Left ventricle myocardium inferior (tissue), 1 donor: ENCODE measurements around the gene TIE1. TPM values are rescaled to one million over a fixed set of nuclear protein-coding genes. Genes with fewer than 3 reads are reported as not detected.

Source experiments
- DNase-seq: peaks from one replicate; pipeline ENCODE4 v3.0.0-alpha.2; 2020
- H3K27ac ChIP-seq: fragments of 200-600 bp; replicated peaks from 2 replicates; pipeline ENCODE4 v1.8.0; 2021
- H3K27me3 ChIP-seq: fragments of 200-600 bp; 2 replicates; pipeline ENCODE4 v1.8.0; 2021; ENCODE audit warnings: low read depth
- H3K36me3 ChIP-seq: fragments of 200-600 bp; 2 replicates; pipeline ENCODE4 v1.8.0; 2021
- H3K4me1 ChIP-seq: fragments of 200-600 bp; 2 replicates; pipeline ENCODE4 v1.8.0; 2021
- H3K4me3 ChIP-seq: fragments of 200-600 bp; 2 replicates; pipeline ENCODE4 v1.8.0; 2021; ENCODE audit warnings: mild to moderate bottlenecking, moderate library complexity
- H3K9me3 ChIP-seq: fragments of 200-600 bp; replicated peaks from 2 replicates; pipeline ENCODE4 v1.8.0; 2021
- CTCF ChIP-seq: fragments of 200-600 bp; IDR thresholded peaks from 2 replicates; pipeline ENCODE4 v1.8.0; 2021; ENCODE audit warnings: antibody characterized with exemption, mild to moderate bottlenecking, borderline replicate concordance
- intact Hi-C: fragments of 100-400 bp; cut with micrococcal nuclease; formaldehyde crosslinking; loops from one replicate; pipeline ENCODE4 v1.11.0; 2022
- total RNA-seq: library from RNA; stranded (reverse); fragmentation: NEBNext Ultra II Directional; extraction: Animal tissue kit (Norgen Biotek cat#: 25700); gene quantifications from one replicate; pipeline ENCODE4 v1.2.1, GENCODE V29; 2021
- donor health status: DM: no; HTN: yes; CAD: no; lungs with severe emphysema.

TIE1 gene
- total RNA-seq, 1 donor from 2014 or later: 25.1 TPM

DNA sequence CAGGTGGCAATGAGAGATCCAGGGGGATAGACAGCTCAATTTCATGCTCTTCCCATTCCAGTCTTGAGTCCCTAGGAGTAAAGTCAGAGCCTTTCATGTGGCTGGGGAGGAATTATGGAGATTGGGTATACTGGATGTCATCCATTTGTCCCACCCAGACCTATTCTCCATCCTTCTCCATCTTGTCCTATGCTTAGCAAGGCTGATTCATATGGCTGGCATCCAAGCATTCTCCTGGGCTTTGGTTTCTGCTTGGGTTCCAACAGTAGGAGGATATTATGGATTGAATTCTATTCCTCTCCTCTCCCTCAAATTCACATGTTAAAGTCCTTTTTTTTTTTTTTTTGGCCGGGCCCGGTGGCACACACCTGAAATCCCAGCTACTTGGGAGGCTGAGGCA, 54.2 kb downstream of the TIE1 start:
- TF ChIP-seq CTCF: no peak
- H3K27me3 ChIP-seq: no peaks in the 10 kb centered on the region
- no peak overlapping the region for H3K4me3 ChIP-seq
- H3K4me1 ChIP-seq: peaks cover 24% of the 10 kb centered on the region
- no peaks in the 10 kb centered on the region for H3K9me3 ChIP-seq
- no peak overlapping the region for H3K27ac ChIP-seq
- DNase-seq: no peak
- intact Hi-C loops: no loop called here
- H3K36me3 ChIP-seq: no peaks in the 10 kb centered on the region

DNA sequence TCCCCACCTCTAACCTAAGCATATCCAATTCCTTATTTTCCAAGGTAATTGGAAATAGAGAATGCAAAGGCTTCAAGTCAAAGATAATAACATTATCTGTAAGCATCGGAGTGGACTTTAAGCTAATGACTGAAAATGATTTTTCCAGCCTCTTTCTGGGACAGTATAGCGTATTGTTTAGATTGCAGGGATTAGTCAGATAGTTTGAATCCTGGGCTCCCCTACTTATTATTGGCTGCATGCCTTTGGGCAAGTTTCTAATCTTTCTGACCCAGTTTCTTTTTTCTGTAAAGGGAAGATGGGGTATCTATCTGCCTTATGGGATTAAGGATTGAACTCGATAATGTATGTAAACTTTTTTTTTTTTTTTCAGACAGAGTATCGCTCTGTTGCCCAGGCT, 56.5 kb downstream of the TIE1 start:
- intact Hi-C loops: no loop called here
- TF ChIP-seq CTCF: no peak
- H3K4me3 ChIP-seq: no peak overlapping the region
- DNase-seq: no peak
- no peaks in the 10 kb centered on the region for H3K9me3 ChIP-seq
- H3K27me3 ChIP-seq: no peaks in the 10 kb centered on the region
- peaks cover 15% of the 10 kb centered on the region for H3K36me3 ChIP-seq
- peaks cover 19% of the 10 kb centered on the region for H3K4me1 ChIP-seq
- no peak overlapping the region for H3K27ac ChIP-seq

DNA sequence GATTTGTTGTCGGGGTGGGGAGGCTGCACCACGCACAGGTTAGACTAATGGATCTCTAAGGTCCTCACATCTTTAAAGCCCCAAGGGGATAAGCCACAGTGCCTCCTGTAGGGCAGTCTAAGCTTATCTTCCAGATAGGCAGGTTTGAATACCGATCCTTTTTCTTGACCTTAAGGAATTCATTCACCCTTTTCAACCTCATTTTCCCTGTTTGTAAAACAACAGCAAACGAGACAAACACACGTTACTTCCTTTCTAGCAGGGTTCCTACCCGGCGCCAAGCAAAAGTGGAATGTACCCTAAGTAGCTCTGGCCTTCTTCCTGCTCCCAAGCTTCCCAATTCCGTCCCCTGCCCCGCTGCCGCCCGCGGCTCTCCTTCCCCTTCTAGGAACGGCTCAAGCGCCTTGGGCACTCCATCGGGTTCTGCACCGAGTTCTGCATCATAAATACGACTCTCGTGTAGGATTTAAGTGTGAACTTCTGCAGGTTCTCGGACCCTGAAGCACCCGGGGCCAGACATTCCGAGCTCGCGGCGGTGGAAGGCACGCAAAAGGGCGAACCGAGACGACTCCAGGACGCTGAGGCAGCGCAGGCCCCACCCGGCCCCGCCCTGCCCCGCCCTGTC, 57.5 kb downstream of the TIE1 start:
- Histone ChIP-seq H3K9me3 (no peaks in the 10 kb centered on the region), H3K27ac (peak overlapping the region; percentile 97), H3K4me1 (peaks cover 19% of the 10 kb centered on the region), H3K36me3 (peaks cover 25% of the 10 kb centered on the region), H3K4me3 (peak overlapping the region; percentile 76), H3K27me3 (no peaks in the 10 kb centered on the region)
- no peak for DNase-seq
- peak; percentile 49 for TF ChIP-seq CTCF
- intact Hi-C loops: no loop called here

GRCh38 chr1:43358746-43359693, 58.2 kb downstream of the TIE1 start, which contains the start of gene CDC20:
Gene CDC20, plus strand, starts transcription at chr1:43358981. Its CDS starts 235 bp downstream, at chr1:43359216.
- H3K4me3 ChIP-seq: peak within 1 kb of the TSS; percentile 76
- H3K9me3 ChIP-seq: no peaks in the 10 kb centered on the region
- intact Hi-C loops: no loop called here
- H3K4me1 ChIP-seq: peaks cover 19% of the 10 kb centered on the region
- peak; percentile 99 for DNase-seq
- peak within 1 kb of the TSS; percentile 97 for H3K27ac ChIP-seq
- H3K36me3 ChIP-seq: peaks cover 33% of the 10 kb centered on the region
- no peaks in the 10 kb centered on the region for H3K27me3 ChIP-seq
- TF ChIP-seq CTCF: no peak

DNA sequence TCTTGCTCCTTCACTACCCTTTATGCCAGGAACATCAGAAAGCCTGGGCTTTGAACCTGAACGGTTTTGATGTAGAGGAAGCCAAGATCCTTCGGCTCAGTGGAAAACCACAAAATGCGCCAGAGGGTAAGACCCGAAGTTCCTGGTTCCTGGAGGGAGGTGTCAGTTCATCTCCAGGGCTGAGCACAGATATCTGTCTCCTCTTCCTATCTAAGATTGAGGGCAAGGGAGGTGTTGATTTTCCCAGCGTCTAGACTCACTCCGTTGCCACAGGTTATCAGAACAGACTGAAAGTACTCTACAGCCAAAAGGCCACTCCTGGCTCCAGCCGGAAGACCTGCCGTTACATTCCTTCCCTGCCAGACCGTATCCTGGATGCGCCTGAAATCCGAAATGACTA, 58.9 kb downstream of the TIE1 start:
- no peak for TF ChIP-seq CTCF
- no peaks in the 10 kb centered on the region for H3K9me3 ChIP-seq
- intact Hi-C loops: no loop called here
- no peak for DNase-seq
- no peaks in the 10 kb centered on the region for H3K27me3 ChIP-seq
- peaks cover 40% of the 10 kb centered on the region for H3K36me3 ChIP-seq
- H3K4me3 ChIP-seq: no peak overlapping the region
- H3K27ac ChIP-seq: no peak overlapping the region
- peaks cover 19% of the 10 kb centered on the region for H3K4me1 ChIP-seq
